Measurements from ENCODE around the gene FOXK2. TPM values are rescaled to one million over a fixed set of nuclear protein-coding genes. Genes with fewer than 3 reads are reported as not detected.

FOXK2 gene
- total and polyA plus RNA-seq, 2 donors (not counting 1 experiment from before 2014, with no cell fraction given) = 19.7 to 62.7 TPM

GRCh38 chr17:82570277-82570676 is 50.7 kb downstream of the FOXK2 start:
- no peak overlapping the region for H3K4me3 Mint-ChIP-seq
- 64% methylated on average over 8 of the region's 9 CpGs for WGBS (ENCODE audit: insufficient coverage)
- TF ChIP-seq EZH2 (IDR thresholded peaks at IDR 0.05; ENCODE audit: borderline replicate concordance, insufficient read depth, low read depth, low read length, poor library complexity, severe bottlenecking) (no peak), CTCF (IDR thresholded peaks at IDR 0.05) (no peak)
- Histone ChIP-seq H4K20me1 (ENCODE audit: control insufficient read depth, insufficient read depth, low read length, poor library complexity, severe bottlenecking) (peaks cover 16% of the 10 kb centered on the region), H3K9me3 (ENCODE audit: control extremely low read depth in 1 of 3, control insufficient read depth in 2 of 3, insufficient read depth in 1 of 3, low read length in 2 of 3) (no peaks in the 10 kb centered on the region), H3K36me3 (replicated peaks in 1 of 2; ENCODE audit: control extremely low read depth in 1 of 2, control insufficient read depth in 1 of 2, extremely low read depth in 1 of 2, insufficient read depth in 2 of 2, low read length in 1 of 2) (peaks cover 3 to 86% of the 10 kb centered on the region in 2 experiments), H3K27me3 (replicated peaks in 1 of 4; ENCODE audit: control extremely low read depth in 1 of 4, control insufficient read depth in 3 of 4, insufficient read depth in 4 of 4, low read length in 3 of 4) (no peaks in the 10 kb centered on the region), H3K9ac (ENCODE audit: low read length) (no peak overlapping the region), H3K79me2 (ENCODE audit: control insufficient read depth, insufficient read depth, low read length) (peaks cover 41% of the 10 kb centered on the region), H3K27ac (ENCODE audit: low read length in 2 of 2) (no peak overlapping the region), H2AFZ (ENCODE audit: insufficient read depth, low read depth, low read length, poor library complexity, severe bottlenecking) (no peak overlapping the region), H3K4me1 (ENCODE audit: control insufficient read depth in 2 of 2, insufficient read depth in 2 of 2, low read length in 2 of 2) (no peaks in the 10 kb centered on the region), H3K4me3 (ENCODE audit: control extremely low read depth in 1 of 5, extremely low read depth in 1 of 5, insufficient read depth in 1 of 5, low read depth in 2 of 5, low read length in 4 of 5) (no peak overlapping the region), H3K4me2 (replicated peaks; ENCODE audit: low read depth, low read length, poor library complexity, severe bottlenecking) (no peak overlapping the region)
- no peaks in the 10 kb centered on the region for H3K27me3 Mint-ChIP-seq
- ChIA-PET CTCF (interaction anchor here (1.2 kb wide), 1 partner anchor 25 kb away, joined by 4 read pairs; no protein-coding TSS in a partner anchor), POLR2A (no interaction called here)
- no peak overlapping the region for H3K27ac Mint-ChIP-seq
- intact Hi-C loops (cut with micrococcal nuclease) = no loop called here
- no peaks in the 10 kb centered on the region for H3K4me1 Mint-ChIP-seq
- ATAC-seq (ENCODE audit: low read depth) (no peak), DNase-seq (no peak)
- H3K9me3 Mint-ChIP-seq (ENCODE audit: insufficient read depth) = no peaks in the 10 kb centered on the region

- H3K27me3 ChIP-seq (replicated peaks in 1 of 4; ENCODE audit: control extremely low read depth in 1 of 4, control insufficient read depth in 3 of 4, insufficient read depth in 4 of 4, low read length in 3 of 4) = no peaks in the 10 kb centered on the region
- Mint-ChIP-seq H3K9me3 (ENCODE audit: insufficient read depth) (no peaks in the 10 kb centered on the region), H3K27me3 (no peaks in the 10 kb centered on the region), H3K27ac (no peak overlapping the region), H3K4me3 (no peak overlapping the region), H3K4me1 (no peaks in the 10 kb centered on the region)
- H3K36me3 ChIP-seq (replicated peaks in 1 of 2; ENCODE audit: control extremely low read depth in 1 of 2, control insufficient read depth in 1 of 2, extremely low read depth in 1 of 2, insufficient read depth in 2 of 2, low read length in 1 of 2) = peaks cover 0 to 81% of the 10 kb centered on the region in 2 experiments
- intact Hi-C loops (cut with micrococcal nuclease) = no loop called here
- H3K4me2 ChIP-seq (replicated peaks; ENCODE audit: low read depth, low read length, poor library complexity, severe bottlenecking) = no peak overlapping the region
- WGBS (ENCODE audit: insufficient coverage) = 98% methylated on average over 6 of the region's 6 CpGs
- H4K20me1 ChIP-seq (ENCODE audit: control insufficient read depth, insufficient read depth, low read length, poor library complexity, severe bottlenecking) = peaks cover 11% of the 10 kb centered on the region
- ATAC-seq (ENCODE audit: low read depth) = no peak
- no peak for DNase-seq
- peaks cover 34% of the 10 kb centered on the region for H3K79me2 ChIP-seq (ENCODE audit: control insufficient read depth, insufficient read depth, low read length)
- ChIA-PET POLR2A (no interaction called here), CTCF (no interaction called here)
- H3K9ac ChIP-seq (ENCODE audit: low read length) = no peak overlapping the region
- H3K4me3 ChIP-seq (ENCODE audit: control extremely low read depth in 1 of 5, extremely low read depth in 1 of 5, insufficient read depth in 1 of 5, low read depth in 2 of 5, low read length in 4 of 5) = no peak overlapping the region
- no peak overlapping the region for H3K27ac ChIP-seq (ENCODE audit: low read length in 2 of 2)
- TF ChIP-seq EZH2 (IDR thresholded peaks at IDR 0.05; ENCODE audit: borderline replicate concordance, insufficient read depth, low read depth, low read length, poor library complexity, severe bottlenecking) (no peak), CTCF (IDR thresholded peaks at IDR 0.05) (no peak)
- no peaks in the 10 kb centered on the region for H3K9me3 ChIP-seq (ENCODE audit: control extremely low read depth in 1 of 3, control insufficient read depth in 2 of 3, insufficient read depth in 1 of 3, low read length in 2 of 3)
- H2AFZ ChIP-seq (ENCODE audit: insufficient read depth, low read depth, low read length, poor library complexity, severe bottlenecking) = no peak overlapping the region
- H3K4me1 ChIP-seq (ENCODE audit: control insufficient read depth in 2 of 2, insufficient read depth in 2 of 2, low read length in 2 of 2) = no peaks in the 10 kb centered on the region
Observed at GRCh38 chr17:82571855-82572254, 52.3 kb downstream of the FOXK2 start.

All from B cell (primary cell).